Astrocyte of the hippocampus (primary cell): ENCODE measurements around the gene CACNA1F.
A peak's percentile ranks its signal among the peaks of the same experiment; 100 is the strongest.

Experiments used
- DNase-seq: peaks from one replicate; pipeline ENCODE4 v3.0.0; 2011; ENCODE audit warnings: low read depth, low spot score

Gene CACNA1F

GRCh38 chrX:49155243-49155899, 77.8 kb downstream of the CACNA1F start:
- peak; percentile 78 for DNase-seq
